ENCODE data around the gene ECM2. TPM values are rescaled to one million over a fixed set of nuclear protein-coding genes. Genes with fewer than 3 reads are reported as not detected.

Gene ECM2
- total RNA-seq, 1 experiment from 2014 or later = not detected

DNA sequence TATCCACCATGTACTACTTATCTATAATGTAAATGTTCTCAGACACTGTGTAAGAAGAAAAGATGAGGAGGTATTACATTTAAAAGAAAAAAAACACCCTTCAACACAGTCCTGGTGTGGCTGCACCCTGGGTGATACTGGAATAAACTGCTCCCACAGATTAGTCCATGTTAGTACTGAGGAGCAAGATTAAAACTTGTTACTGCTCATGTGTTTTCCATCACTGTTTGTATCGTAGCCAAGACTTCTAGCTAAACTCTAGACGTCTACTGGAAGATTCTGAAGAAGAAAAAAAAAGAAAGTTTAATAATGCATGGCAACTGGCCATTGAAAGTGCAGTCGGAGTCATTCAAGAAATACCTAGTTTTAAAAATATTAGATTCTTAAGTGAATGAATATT lies 53.5 kb downstream of the ECM2 start, which contains the start of gene ASPN:
Gene ASPN (minus strand): TSS at position 178 of the 400 bp plus-strand sequence.
- H2AFZ ChIP-seq (ENCODE audit: low read length) = no peak within 1 kb of the TSS
- no peaks in the 10 kb centered on the region for H3K9me2 ChIP-seq (replicated peaks; ENCODE audit: low read length)
- no peaks in the 10 kb centered on the region for H3K9me3 ChIP-seq (ENCODE audit: low read length)
- no peak for TF ChIP-seq EZH2phosphoT487 (IDR thresholded peaks at IDR 0.05; ENCODE audit: borderline replicate concordance, low read length)
- TF ChIP-seq, protein P1, sequence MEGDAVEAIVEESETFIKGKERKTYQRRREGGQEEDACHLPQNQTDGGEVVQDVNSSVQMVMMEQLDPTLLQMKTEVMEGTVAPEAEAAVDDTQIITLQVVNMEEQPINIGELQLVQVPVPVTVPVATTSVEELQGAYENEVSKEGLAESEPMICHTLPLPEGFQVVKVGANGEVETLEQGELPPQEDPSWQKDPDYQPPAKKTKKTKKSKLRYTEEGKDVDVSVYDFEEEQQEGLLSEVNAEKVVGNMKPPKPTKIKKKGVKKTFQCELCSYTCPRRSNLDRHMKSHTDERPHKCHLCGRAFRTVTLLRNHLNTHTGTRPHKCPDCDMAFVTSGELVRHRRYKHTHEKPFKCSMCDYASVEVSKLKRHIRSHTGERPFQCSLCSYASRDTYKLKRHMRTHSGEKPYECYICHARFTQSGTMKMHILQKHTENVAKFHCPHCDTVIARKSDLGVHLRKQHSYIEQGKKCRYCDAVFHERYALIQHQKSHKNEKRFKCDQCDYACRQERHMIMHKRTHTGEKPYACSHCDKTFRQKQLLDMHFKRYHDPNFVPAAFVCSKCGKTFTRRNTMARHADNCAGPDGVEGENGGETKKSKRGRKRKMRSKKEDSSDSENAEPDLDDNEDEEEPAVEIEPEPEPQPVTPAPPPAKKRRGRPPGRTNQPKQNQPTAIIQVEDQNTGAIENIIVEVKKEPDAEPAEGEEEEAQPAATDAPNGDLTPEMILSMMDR (conservative IDR thresholded peaks at IDR 0.05; ENCODE audit: low read depth, low read length) = no peak
- TF ChIP-seq EZH2 (IDR thresholded peaks at IDR 0.05; ENCODE audit: low read length, unreplicated experiment) = no peak
- H3K4me2 ChIP-seq (ENCODE audit: low read length) = peak within 1 kb of the TSS; percentile 36
- BruUV-seq (replicated peaks) = no TSS peak
- DNase-seq (no peak), ATAC-seq (no peak)
- H3K36me3 ChIP-seq (ENCODE audit: low read depth, low read length) = no peaks in the 10 kb centered on the region
- no peaks in the 10 kb centered on the region for H3F3A ChIP-seq (ENCODE audit: low read length, unreplicated experiment)
- intact Hi-C loops (cut with micrococcal nuclease) = no loop called here
- CTCF ChIA-PET = no interaction called here
- no peak within 1 kb of the TSS for H3K27ac ChIP-seq (ENCODE audit: low read length)
- H3K9ac ChIP-seq (ENCODE audit: low read length) = no peak within 1 kb of the TSS
- H3K79me2 ChIP-seq (ENCODE audit: low read length) = no peaks in the 10 kb centered on the region
- H3K4me3 ChIP-seq (ENCODE audit: low read length) = no peak within 1 kb of the TSS; the same call in 1 of the 2 replicates
- no peaks in the 10 kb centered on the region for H4K20me1 ChIP-seq (ENCODE audit: low read length)
- POLR2A ChIA-PET (ENCODE audit: unreplicated experiment) = no interaction called here
- H3K4me1 ChIP-seq (ENCODE audit: insufficient read depth, low read length) = peaks cover 25% of the 10 kb centered on the region
- no peaks in the 10 kb centered on the region for H3K27me3 ChIP-seq (ENCODE audit: low read length)

DNA sequence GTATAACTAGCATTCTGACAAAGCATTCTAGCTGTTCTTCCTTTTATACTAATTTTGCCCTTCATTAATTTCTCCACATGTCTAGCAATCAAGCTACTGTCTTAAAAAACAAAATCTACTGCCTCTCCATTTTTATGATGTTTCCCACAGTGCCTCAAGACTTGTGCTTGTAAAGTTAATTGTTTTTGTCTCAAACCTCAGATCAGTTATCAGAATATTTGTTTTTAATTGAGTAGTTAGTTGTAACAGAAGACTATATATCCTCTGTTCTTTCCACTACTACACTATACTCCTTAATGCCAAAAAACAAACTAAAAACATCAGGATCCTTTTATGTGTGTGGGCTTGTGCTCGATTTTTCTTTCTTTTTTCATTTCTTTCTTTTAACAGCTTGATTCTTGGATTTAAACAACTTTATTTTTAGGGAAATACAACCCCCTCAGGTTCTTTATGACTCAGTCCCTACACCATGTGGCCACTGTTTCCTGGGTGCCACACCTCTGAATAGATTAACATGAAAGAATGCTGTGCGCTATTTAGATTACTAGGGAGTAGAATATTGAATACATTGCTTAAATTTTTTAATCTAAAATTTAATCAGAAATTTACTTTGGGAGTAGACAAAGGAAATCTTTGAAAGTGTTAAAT lies 54.7 kb downstream of the ECM2 start:
- intact Hi-C loops (cut with micrococcal nuclease) = no loop called here
- Histone ChIP-seq H3K36me3 (ENCODE audit: low read depth, low read length) (no peaks in the 10 kb centered on the region), H3K4me1 (ENCODE audit: insufficient read depth, low read length) (peaks cover 25% of the 10 kb centered on the region), H3K4me2 (ENCODE audit: low read length) (peak overlapping the region; percentile 36), H3K9me2 (replicated peaks; ENCODE audit: low read length) (no peaks in the 10 kb centered on the region), H3K79me2 (ENCODE audit: low read length) (no peaks in the 10 kb centered on the region), H4K20me1 (ENCODE audit: low read length) (no peaks in the 10 kb centered on the region), H3K9me3 (ENCODE audit: low read length) (no peaks in the 10 kb centered on the region), H3K27ac (ENCODE audit: low read length) (peak overlapping the region; percentile 10; the same call in 1 of the 2 replicates), H3F3A (ENCODE audit: low read length, unreplicated experiment) (no peaks in the 10 kb centered on the region), H3K4me3 (ENCODE audit: low read length) (no peak overlapping the region; the same call in 1 of the 2 replicates), H2AFZ (ENCODE audit: low read length) (peak overlapping the region; percentile 7; the same call in 1 of the 2 replicates), H3K27me3 (ENCODE audit: low read length) (no peaks in the 10 kb centered on the region), H3K9ac (ENCODE audit: low read length) (no peak overlapping the region)
- DNase-seq = peak; percentile 48
- ATAC-seq = peak; percentile 83
- no TSS peak for BruUV-seq (replicated peaks)
- no peak for TF ChIP-seq EZH2 (IDR thresholded peaks at IDR 0.05; ENCODE audit: low read length, unreplicated experiment)
- ChIA-PET CTCF (no interaction called here), POLR2A (ENCODE audit: unreplicated experiment) (no interaction called here)

- Histone ChIP-seq H3K27ac (ENCODE audit: low read length) (no peak overlapping the region), H3F3A (ENCODE audit: low read length, unreplicated experiment) (no peaks in the 10 kb centered on the region), H3K36me3 (ENCODE audit: low read depth, low read length) (no peaks in the 10 kb centered on the region), H3K27me3 (ENCODE audit: low read length) (no peaks in the 10 kb centered on the region), H3K9me3 (ENCODE audit: low read length) (no peaks in the 10 kb centered on the region), H2AFZ (ENCODE audit: low read length) (no peak overlapping the region), H3K4me3 (ENCODE audit: low read length) (no peak overlapping the region), H3K9me2 (replicated peaks; ENCODE audit: low read length) (no peaks in the 10 kb centered on the region), H3K79me2 (ENCODE audit: low read length) (no peaks in the 10 kb centered on the region), H3K4me1 (ENCODE audit: insufficient read depth, low read length) (peaks cover 25% of the 10 kb centered on the region), H3K9ac (ENCODE audit: low read length) (no peak overlapping the region), H3K4me2 (ENCODE audit: low read length) (peak overlapping the region; percentile 36; the same call in 1 of the 2 replicates), H4K20me1 (ENCODE audit: low read length) (no peaks in the 10 kb centered on the region)
- ATAC-seq (peak; percentile 61), DNase-seq (peak; percentile 28)
- no peak for TF ChIP-seq EZH2 (IDR thresholded peaks at IDR 0.05; ENCODE audit: low read length, unreplicated experiment)
- no peak for TF ChIP-seq EZH2phosphoT487 (IDR thresholded peaks at IDR 0.05; ENCODE audit: borderline replicate concordance, low read length)
- TF ChIP-seq, protein P1 (conservative IDR thresholded peaks at IDR 0.05; ENCODE audit: low read depth, low read length) = no peak
- intact Hi-C loops (cut with micrococcal nuclease) = no loop called here
- BruUV-seq (replicated peaks) = no TSS peak
- ChIA-PET CTCF (no interaction called here), POLR2A (ENCODE audit: unreplicated experiment) (no interaction called here)
Measured at GRCh38 chr9:92480291-92480771, 55.5 kb downstream of the ECM2 start.
